GM12872 (cell line): ENCODE data around the gene RELB.

Source experiments
- CTCF ChIP-seq: IDR thresholded peaks from 3 replicates; pipeline ENCODE4 v1.5.1; 2011; ENCODE audit warnings: low read depth, mild to moderate bottlenecking, low read length, moderate library complexity; ENCODE audit not compliant: insufficient read depth

RELB gene

GRCh38 chr19:45069056-45069455, 67.8 kb downstream of the RELB start:
- no peak for TF ChIP-seq CTCF

GRCh38 chr19:45070214-45070613, 69.0 kb downstream of the RELB start:
- TF ChIP-seq CTCF, result no peak

GRCh38 chr19:45070861-45071544, 69.7 kb downstream of the RELB start:
- TF ChIP-seq CTCF, result no peak

- TF ChIP-seq CTCF, result no peak
Measured at GRCh38 chr19:45071545-45071938, 70.3 kb downstream of the RELB start.

- TF ChIP-seq CTCF, result no peak
Measured at GRCh38 chr19:45071969-45072790, 70.9 kb downstream of the RELB start.

- no peak for TF ChIP-seq CTCF
Measured at GRCh38 chr19:45074744-45075300, 73.6 kb downstream of the RELB start.

- no peak for TF ChIP-seq CTCF
Measured at GRCh38 chr19:45075301-45076028, 74.2 kb downstream of the RELB start.
